SK-N-SH (cell line): ENCODE results near the gene C10orf120.

Experiments
- EZH2phosphoT487 ChIP-seq: fragments of 200-600 bp; sonication (generic); IDR thresholded peaks from 2 replicates; pipeline ENCODE4 v1.6.1; 2017; ENCODE audit warnings: low read depth, mixed run types, mild to moderate bottlenecking, antibody characterized with exemption, moderate library complexity, borderline replicate concordance
- POLR2AphosphoS5 ChIP-seq: IDR thresholded peaks from 2 replicates; pipeline ENCODE4 v1.6.1; 2012; ENCODE audit warnings: low read depth, low read length
- RAD21 ChIP-seq: IDR thresholded peaks from 2 replicates; pipeline ENCODE4 v1.6.1; 2012; ENCODE audit warnings: mild to moderate bottlenecking, low read length
- SIN3A ChIP-seq: IDR thresholded peaks from 2 replicates; pipeline ENCODE4 v1.6.1; 2012; ENCODE audit warnings: low read depth, mild to moderate bottlenecking, low read length, moderate library complexity, borderline replicate concordance
- SMC3 ChIP-seq: IDR thresholded peaks from 2 replicates; pipeline ENCODE4 v1.6.1; 2012; ENCODE audit warnings: low read depth, low read length, improper control_type of control experiment
- TF ChIP-seq, protein P1 (sequence below): fragments of 200-600 bp; sonication (generic); IDR thresholded peaks from 2 replicates; pipeline ENCODE4 v1.6.1; 2017; ENCODE audit warnings: antibody characterized with exemption, mild to moderate bottlenecking, moderate library complexity

DNA sequence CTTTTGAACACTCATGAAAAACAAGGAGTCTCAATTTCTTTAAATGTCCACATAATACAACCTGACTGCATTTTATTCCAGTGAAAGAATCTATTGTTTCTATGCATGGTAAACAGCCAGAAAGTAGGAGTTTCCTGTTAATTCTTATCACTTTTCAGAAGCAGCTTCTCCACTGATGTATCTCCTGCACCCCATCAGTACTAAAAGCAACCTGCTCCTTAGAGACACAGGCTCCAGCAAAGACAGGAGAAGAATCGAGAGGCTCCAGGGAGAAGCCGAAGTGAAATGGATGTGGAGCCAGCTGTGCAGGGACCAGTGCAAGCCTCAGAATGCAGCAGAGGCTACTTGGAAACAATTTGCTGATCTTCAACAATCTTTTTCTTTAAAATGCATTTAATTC, 16.4 kb upstream of the C10orf120 start:
- TF ChIP-seq SMC3 = no peak
- TF ChIP-seq, protein P1, sequence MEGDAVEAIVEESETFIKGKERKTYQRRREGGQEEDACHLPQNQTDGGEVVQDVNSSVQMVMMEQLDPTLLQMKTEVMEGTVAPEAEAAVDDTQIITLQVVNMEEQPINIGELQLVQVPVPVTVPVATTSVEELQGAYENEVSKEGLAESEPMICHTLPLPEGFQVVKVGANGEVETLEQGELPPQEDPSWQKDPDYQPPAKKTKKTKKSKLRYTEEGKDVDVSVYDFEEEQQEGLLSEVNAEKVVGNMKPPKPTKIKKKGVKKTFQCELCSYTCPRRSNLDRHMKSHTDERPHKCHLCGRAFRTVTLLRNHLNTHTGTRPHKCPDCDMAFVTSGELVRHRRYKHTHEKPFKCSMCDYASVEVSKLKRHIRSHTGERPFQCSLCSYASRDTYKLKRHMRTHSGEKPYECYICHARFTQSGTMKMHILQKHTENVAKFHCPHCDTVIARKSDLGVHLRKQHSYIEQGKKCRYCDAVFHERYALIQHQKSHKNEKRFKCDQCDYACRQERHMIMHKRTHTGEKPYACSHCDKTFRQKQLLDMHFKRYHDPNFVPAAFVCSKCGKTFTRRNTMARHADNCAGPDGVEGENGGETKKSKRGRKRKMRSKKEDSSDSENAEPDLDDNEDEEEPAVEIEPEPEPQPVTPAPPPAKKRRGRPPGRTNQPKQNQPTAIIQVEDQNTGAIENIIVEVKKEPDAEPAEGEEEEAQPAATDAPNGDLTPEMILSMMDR = no peak
- TF ChIP-seq SIN3A = no peak
- no peak for TF ChIP-seq EZH2phosphoT487
- no peak for TF ChIP-seq RAD21
- no peak for TF ChIP-seq POLR2AphosphoS5
